ENCODE measurements around the gene SPAG4.
A peak's percentile ranks its signal among the peaks of the same experiment; 100 is the strongest.

The SPAG4 gene

DNA sequence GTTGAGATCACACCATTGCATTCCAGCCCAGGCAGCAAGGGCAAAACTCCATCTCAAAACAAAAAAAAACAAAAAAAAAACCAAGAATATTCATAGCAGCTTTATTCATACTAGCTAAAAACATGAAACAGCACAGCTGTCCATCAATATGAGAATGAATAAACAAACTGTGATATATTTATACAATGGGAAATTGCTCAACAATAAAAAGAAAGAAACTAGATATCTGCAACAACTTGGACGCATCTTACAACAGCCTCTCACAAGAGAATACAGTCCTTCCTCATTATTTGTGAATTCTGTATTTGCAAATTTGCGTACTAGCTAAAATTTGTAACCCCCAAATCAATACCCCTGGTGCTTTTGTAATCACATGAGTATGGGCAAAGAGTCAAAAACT, 28.2 kb upstream of the SPAG4 start:
- Histone ChIP-seq H2AFZ (ENCODE audit: low read depth, low read length) (no peak overlapping the region), H3K9me3 (ENCODE audit: low read length) (peaks cover 2% of the 10 kb centered on the region), H3K36me3 (ENCODE audit: insufficient read depth, low read length) (no peaks in the 10 kb centered on the region)

DNA sequence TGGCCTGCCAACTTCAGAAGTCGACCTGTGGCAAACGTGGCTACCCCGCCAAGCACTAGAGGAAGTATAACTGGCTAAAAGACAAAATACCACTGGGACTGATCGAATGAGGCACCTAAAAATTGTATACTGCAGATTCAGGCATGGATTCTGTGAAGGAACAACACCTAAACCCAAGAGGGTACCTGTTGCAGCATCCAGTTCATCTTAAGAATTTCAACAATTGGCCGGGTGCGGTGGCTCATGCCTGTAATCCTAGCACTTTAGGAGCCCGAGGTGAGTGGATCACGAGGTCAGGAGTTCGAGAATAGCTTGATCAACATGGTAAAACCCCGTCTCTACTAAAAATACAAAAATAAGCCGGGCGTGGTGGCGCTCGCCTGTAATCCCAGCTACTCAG, 27.2 kb upstream of the SPAG4 start:
- no peaks in the 10 kb centered on the region for H3K9me3 ChIP-seq (ENCODE audit: low read length)
- H3K4me3 ChIP-seq (ENCODE audit: low read length), result no peak overlapping the region
- peaks cover 5% of the 10 kb centered on the region for H3K27me3 ChIP-seq (ENCODE audit: insufficient read depth, low read length)
- no peaks in the 10 kb centered on the region for H3K4me1 ChIP-seq (ENCODE audit: insufficient read depth, low read length)
- no peak overlapping the region for H2AFZ ChIP-seq (ENCODE audit: low read depth, low read length)
- H3K36me3 ChIP-seq (ENCODE audit: insufficient read depth, low read length), result no peaks in the 10 kb centered on the region

More for the DNA sequence above, 28.2 kb upstream of the SPAG4 start:
- Histone ChIP-seq H3K4me3 (ENCODE audit: low read length) (no peak overlapping the region), H3K27me3 (ENCODE audit: insufficient read depth, low read length) (peaks cover 6% of the 10 kb centered on the region), H3K4me1 (ENCODE audit: insufficient read depth, low read length) (no peaks in the 10 kb centered on the region)

DNA sequence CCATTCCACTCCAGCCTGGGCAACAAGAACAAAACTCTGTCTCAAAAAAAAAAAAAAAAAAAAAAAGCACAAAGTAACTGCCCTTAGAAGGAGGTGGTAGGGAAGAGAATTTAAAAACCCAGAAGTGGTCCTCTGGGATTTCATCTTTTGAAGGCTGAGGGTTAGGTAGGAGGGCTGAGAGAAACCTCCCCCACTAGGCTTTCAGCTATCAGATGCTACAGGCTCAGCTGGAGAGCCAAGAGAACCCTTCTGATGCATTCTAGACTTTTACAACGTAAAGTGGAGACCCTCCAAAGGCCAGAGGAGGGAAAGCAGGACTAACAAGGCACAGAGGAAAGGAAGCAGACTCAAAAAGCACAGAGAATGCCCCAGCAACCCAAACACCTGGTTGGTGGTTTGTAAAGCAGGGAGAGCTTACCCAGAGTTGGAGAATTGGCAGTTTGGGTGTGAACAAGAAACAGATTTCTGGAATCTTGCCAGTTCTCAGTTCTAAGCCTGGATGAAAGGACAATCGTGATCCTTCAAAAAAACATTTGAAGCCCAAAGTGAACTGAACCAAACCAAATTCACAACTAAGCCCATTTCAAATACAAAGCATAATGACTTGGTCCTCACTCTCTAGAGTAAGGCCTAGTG, 23.2 kb upstream of the SPAG4 start:
- Histone ChIP-seq H2AFZ (ENCODE audit: low read depth, low read length) (no peak overlapping the region), H3K9me3 (ENCODE audit: low read length) (no peaks in the 10 kb centered on the region), H3K4me3 (ENCODE audit: low read length) (no peak overlapping the region), H3K36me3 (ENCODE audit: insufficient read depth, low read length) (no peaks in the 10 kb centered on the region), H3K27me3 (ENCODE audit: insufficient read depth, low read length) (peaks cover 10% of the 10 kb centered on the region), H3K4me1 (ENCODE audit: insufficient read depth, low read length) (no peaks in the 10 kb centered on the region)

DNA sequence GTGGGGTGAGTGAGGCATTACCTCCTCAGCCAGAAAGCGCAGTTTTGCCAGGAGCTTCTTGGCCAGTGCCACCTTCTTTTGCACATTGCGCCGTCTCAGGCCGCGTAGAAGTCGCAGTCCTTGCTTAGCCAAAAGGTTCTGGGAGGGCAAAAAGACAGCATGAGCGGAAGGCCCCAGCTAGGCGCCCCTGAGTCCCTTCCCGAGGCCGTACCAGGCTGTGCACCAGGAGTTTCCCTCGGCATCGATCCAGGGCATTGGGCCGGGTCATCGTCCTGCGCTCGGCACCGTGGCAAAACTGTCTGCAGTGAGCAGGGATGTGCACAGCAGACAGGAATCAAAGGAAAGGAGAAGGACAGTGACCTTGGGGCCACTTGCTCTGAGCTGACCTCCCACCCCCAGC, 20.2 kb upstream of the SPAG4 start:
- Histone ChIP-seq H2AFZ (ENCODE audit: low read depth, low read length) (no peak overlapping the region), H3K9me3 (ENCODE audit: low read length) (no peaks in the 10 kb centered on the region), H3K36me3 (ENCODE audit: insufficient read depth, low read length) (no peaks in the 10 kb centered on the region), H3K27me3 (ENCODE audit: insufficient read depth, low read length) (peaks cover 33% of the 10 kb centered on the region), H3K4me3 (ENCODE audit: low read length) (no peak overlapping the region), H3K4me1 (ENCODE audit: insufficient read depth, low read length) (no peaks in the 10 kb centered on the region)

DNA sequence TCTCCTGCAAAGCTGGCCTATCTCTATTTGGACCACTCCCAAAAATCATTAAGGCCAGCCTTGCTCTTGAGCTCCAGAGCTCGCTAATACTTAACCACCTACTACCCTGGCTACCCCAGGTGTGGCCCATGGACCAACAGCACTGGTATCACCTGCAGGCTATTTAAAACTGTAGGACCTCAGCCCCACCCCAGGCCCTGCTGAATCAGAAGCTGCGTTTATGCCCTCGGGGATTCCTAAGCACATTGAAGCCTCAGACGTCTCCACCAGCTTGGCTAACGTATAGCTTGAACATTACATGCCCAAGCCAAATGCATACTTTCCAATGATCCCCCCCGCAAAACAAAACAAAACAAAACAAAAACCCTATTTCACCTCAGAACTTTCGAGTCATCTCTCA, 19.7 kb upstream of the SPAG4 start:
- peaks cover 38% of the 10 kb centered on the region for H3K27me3 ChIP-seq (ENCODE audit: insufficient read depth, low read length)
- no peak overlapping the region for H2AFZ ChIP-seq (ENCODE audit: low read depth, low read length)
- H3K4me3 ChIP-seq (ENCODE audit: low read length), result no peak overlapping the region
- H3K4me1 ChIP-seq (ENCODE audit: insufficient read depth, low read length), result no peaks in the 10 kb centered on the region
- no peaks in the 10 kb centered on the region for H3K36me3 ChIP-seq (ENCODE audit: insufficient read depth, low read length)
- H3K9me3 ChIP-seq (ENCODE audit: low read length), result no peaks in the 10 kb centered on the region

DNA sequence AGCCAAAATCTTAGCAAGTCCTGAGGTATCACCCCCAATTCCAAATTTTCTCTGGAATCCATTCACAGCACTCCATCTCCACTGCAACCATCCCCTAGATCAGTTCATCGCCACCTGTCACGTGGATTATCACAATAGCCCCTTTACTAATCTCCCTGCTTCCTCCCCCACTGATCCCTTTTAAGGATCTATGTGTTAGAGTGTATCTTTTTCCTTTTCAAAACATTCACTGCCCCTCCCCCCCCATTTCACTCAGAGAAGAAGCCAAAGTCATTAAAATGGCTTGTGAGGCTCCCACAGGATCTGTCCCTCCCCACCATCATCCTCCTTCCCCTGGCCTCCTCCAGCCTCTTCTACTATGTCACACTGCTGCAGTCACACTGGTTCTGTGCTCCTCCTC, 18.4 kb upstream of the SPAG4 start:
- Histone ChIP-seq H2AFZ (ENCODE audit: low read depth, low read length) (no peak overlapping the region), H3K9me3 (ENCODE audit: low read length) (no peaks in the 10 kb centered on the region), H3K4me3 (ENCODE audit: low read length) (no peak overlapping the region), H3K36me3 (ENCODE audit: insufficient read depth, low read length) (no peaks in the 10 kb centered on the region), H3K27me3 (ENCODE audit: insufficient read depth, low read length) (peaks cover 49% of the 10 kb centered on the region), H3K4me1 (ENCODE audit: insufficient read depth, low read length) (peaks cover 5% of the 10 kb centered on the region)

DNA sequence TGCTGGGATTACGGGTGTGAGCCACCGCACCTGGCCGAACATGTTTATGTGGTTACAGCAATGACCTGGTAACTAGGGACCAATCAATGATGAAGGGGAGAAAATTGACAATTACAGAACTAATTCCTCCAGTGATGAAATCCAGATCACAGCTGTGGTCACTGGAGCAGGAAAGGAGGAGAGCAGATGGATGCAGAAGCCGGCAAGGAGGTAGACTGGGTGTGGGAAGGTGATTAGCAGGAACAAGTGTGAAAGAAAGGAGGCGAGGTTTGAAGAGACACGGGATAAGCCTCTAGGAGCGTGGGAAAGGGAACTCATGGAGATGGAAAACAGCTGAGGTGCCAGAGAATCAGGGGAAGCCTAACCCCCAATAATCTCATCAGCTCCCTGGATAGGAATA, 17.2 kb upstream of the SPAG4 start:
- no peak overlapping the region for H3K4me3 ChIP-seq (ENCODE audit: low read length)
- no peaks in the 10 kb centered on the region for H3K9me3 ChIP-seq (ENCODE audit: low read length)
- H3K4me1 ChIP-seq (ENCODE audit: insufficient read depth, low read length), result peaks cover 5% of the 10 kb centered on the region
- peaks cover 62% of the 10 kb centered on the region for H3K27me3 ChIP-seq (ENCODE audit: insufficient read depth, low read length)
- H3K36me3 ChIP-seq (ENCODE audit: insufficient read depth, low read length), result no peaks in the 10 kb centered on the region
- H2AFZ ChIP-seq (ENCODE audit: low read depth, low read length), result no peak overlapping the region

DNA sequence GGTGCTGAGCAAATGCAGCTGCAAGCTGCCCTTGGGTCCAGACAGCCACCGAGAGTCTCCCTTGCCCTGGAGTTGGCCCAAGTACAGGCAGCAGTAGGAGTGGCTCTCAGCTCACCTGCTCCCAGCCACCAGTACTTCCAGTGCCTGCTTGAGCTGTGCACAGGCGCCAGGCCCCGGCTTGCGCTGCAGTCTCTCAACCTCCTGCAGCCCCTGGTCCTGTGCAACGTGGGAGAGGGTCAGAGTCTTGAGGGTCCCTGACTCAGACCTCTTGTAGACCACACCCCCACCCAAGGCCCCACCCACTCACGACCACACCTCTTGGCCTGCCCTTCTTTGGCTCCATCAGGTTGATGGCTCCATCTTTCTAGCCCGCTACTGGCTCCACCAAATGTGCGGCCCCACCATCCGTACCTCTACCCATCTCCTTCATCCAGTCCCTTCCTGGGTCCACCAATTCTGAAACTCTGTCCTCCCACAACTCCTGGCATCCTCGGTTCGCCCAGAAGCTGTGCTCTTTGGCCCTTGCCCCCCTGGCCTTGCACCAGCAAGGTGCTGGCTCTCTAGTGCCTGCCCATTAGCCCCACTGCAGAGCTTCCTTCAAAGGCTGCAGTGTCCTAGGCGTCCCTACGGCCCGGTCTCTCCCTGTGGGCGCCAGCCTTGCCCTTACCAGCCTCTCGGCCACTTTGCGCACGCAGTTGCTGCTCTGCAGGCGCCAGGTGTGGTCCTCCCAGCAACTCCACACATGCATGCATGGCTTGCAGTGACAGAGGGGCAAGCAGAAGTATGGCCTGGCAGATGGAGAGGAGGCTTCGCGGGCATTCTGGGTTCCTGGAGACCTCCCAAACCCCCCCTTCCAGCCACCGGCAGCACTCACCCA, 16.5 kb upstream of the SPAG4 start:
- peaks cover 5% of the 10 kb centered on the region for H3K4me1 ChIP-seq (ENCODE audit: insufficient read depth, low read length)
- H3K4me3 ChIP-seq (ENCODE audit: low read length), result no peak overlapping the region
- no peak overlapping the region for H2AFZ ChIP-seq (ENCODE audit: low read depth, low read length)
- H3K9me3 ChIP-seq (ENCODE audit: low read length), result no peaks in the 10 kb centered on the region
- no peaks in the 10 kb centered on the region for H3K36me3 ChIP-seq (ENCODE audit: insufficient read depth, low read length)
- peaks cover 66% of the 10 kb centered on the region for H3K27me3 ChIP-seq (ENCODE audit: insufficient read depth, low read length)

DNA sequence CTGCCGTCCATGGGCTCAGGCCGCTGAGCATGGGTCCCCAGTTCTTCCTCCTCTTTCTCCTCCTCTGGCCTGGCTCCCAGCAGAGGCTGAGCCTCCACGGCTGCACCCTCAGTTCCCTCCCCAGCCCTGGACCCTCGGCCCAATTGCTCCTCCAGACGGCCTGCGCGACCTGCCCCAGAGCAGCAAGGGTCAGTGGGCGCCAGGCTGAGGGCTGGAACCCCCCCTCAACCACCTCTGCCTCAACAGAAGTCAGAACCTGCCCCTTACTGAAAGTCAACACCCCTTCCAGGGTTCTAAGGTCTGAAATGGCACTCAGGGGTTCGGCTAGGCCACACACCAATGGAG, 15.9 kb upstream of the SPAG4 start:
- Histone ChIP-seq H3K27me3 (ENCODE audit: insufficient read depth, low read length) (peaks cover 66% of the 10 kb centered on the region), H3K4me3 (ENCODE audit: low read length) (no peak overlapping the region), H3K9me3 (ENCODE audit: low read length) (no peaks in the 10 kb centered on the region), H3K36me3 (ENCODE audit: insufficient read depth, low read length) (no peaks in the 10 kb centered on the region), H2AFZ (ENCODE audit: low read depth, low read length) (no peak overlapping the region), H3K4me1 (ENCODE audit: insufficient read depth, low read length) (peaks cover 5% of the 10 kb centered on the region)

DNA sequence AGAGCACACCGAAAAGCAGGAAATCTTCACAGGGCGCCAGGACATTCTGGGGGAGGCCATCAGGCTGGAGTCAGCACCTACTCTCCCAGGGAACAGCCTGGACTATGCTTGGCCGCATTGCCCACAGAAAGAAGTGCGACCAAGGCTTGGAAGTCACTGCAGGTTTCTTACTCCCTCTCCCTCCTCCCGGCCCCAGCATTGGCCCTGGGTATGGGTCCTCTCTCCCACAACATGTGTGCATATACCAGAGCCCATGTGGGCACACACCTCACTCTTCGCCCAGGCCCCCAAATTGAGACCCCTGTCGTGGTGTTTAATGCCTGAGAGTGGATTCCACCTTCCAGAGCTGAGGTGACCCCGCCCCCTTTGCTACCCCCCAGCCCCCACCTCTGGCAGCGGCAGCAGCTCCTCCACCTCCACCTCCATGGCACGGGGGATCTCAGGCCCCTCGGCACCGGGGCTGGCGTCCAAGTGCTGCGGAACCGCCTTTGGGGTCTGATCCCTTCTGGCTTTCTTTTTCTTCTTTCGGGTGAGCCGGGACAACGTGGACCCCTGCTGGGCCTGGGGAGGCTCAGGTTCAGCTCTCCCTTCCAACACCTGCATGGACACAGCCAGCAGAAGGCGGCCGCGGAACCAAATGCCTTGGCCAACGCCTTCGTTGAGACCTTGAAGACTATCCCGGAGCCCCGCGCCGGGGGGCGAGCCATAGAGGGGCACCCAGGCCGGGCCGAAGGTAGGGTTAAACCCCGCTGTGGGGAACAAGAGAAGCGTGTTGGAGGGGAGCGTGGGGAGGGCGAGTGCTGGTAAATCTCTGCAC, 15.2 kb upstream of the SPAG4 start:
- Histone ChIP-seq H3K4me1 (ENCODE audit: insufficient read depth, low read length) (peaks cover 5% of the 10 kb centered on the region), H3K36me3 (ENCODE audit: insufficient read depth, low read length) (no peaks in the 10 kb centered on the region), H3K4me3 (ENCODE audit: low read length) (peak overlapping the region; percentile 40), H2AFZ (ENCODE audit: low read depth, low read length) (peak overlapping the region; percentile 87), H3K27me3 (ENCODE audit: insufficient read depth, low read length) (peaks cover 64% of the 10 kb centered on the region), H3K9me3 (ENCODE audit: low read length) (no peaks in the 10 kb centered on the region)

DNA sequence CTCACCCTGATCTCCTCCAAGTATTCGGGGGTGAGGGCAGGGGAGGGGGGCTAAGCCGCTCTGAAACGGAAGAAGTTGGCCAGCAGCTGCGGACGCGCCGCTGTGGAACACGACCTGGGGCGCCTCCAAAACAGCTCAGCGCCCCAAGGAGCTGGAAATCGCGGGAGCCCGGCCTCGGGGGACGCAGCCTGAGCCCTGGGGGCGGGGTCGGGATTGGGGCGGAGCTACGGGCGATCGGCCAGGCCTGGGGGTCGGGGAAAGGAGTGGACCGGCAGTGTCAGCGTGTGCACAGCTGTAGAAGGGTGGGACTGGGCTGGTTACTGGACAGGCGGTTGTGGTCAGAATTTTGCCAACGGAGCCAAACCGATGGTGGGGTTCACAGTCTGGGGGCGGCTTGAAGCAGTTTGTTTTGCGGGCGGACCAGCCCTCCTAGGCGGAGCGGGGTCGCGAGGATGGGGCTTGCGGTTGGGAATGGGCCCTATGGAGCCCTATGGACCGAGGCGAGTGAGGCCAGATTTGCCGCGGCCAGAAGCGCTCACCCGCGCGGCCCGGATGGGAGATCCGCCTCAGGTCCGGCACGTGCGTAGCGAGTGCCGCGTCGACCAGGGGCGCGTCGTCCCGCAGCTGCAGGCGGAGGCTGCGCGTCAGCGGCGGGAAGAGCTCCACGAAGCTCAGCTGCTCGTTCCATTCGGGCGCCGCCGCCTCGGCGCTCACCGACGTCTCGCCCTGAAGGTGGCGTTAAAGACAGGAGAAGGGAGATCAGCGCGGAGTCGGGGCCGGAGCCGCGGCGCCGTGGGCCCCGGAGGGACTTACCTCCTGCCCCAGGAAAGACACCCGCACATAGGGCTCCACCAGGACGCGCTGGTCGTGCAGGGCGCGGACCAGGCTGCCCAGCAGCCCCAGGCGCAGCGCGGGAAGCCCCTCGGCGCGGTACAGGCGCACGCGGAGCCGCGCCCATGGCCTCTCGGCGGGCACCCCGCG, 14.3 kb upstream of the SPAG4 start:
- H3K9me3 ChIP-seq (ENCODE audit: low read length), result no peaks in the 10 kb centered on the region
- H3K4me3 ChIP-seq (ENCODE audit: low read length), result peak overlapping the region; percentile 40
- H3K36me3 ChIP-seq (ENCODE audit: insufficient read depth, low read length), result no peaks in the 10 kb centered on the region
- peaks cover 5% of the 10 kb centered on the region for H3K4me1 ChIP-seq (ENCODE audit: insufficient read depth, low read length)
- peak overlapping the region; percentile 87 for H2AFZ ChIP-seq (ENCODE audit: low read depth, low read length)
- H3K27me3 ChIP-seq (ENCODE audit: insufficient read depth, low read length), result peaks cover 58% of the 10 kb centered on the region

DNA sequence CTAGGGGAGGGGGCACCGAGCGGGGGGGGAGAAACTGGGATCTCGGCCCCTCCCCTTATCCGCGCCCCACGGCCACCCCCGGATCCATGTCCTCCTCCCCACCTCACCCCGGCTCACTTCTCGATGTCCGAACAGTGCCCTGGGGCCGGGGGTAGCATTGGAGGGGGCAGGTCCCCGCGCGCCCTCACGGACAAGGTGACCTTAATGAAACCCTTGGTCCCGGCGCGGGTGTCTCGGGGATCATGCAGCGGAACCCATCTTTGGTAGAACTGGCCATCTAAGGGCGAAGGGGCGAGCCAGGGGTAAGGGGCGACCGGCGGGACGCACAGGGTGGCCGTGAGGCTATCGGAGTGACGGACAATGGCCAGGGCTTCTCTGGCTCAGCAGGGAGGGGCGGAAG, 13.6 kb upstream of the SPAG4 start:
- Histone ChIP-seq H3K9me3 (ENCODE audit: low read length) (no peaks in the 10 kb centered on the region), H3K27me3 (ENCODE audit: insufficient read depth, low read length) (peaks cover 58% of the 10 kb centered on the region), H3K4me3 (ENCODE audit: low read length) (peak overlapping the region; percentile 40), H2AFZ (ENCODE audit: low read depth, low read length) (peak overlapping the region; percentile 87), H3K4me1 (ENCODE audit: insufficient read depth, low read length) (peaks cover 5% of the 10 kb centered on the region), H3K36me3 (ENCODE audit: insufficient read depth, low read length) (no peaks in the 10 kb centered on the region)
